ENCODE data around the gene TAGLN. TPM values are rescaled to one million over a fixed set of nuclear protein-coding genes. Genes with fewer than 3 reads are reported as not detected.

The TAGLN gene
- total and polyA plus RNA-seq, 9 of the 15 experiments (the other 6 are each of a cell fraction or from before 2014, with no cell fraction given): 0.21 to 4.9 (median 1.1) TPM

DNA sequence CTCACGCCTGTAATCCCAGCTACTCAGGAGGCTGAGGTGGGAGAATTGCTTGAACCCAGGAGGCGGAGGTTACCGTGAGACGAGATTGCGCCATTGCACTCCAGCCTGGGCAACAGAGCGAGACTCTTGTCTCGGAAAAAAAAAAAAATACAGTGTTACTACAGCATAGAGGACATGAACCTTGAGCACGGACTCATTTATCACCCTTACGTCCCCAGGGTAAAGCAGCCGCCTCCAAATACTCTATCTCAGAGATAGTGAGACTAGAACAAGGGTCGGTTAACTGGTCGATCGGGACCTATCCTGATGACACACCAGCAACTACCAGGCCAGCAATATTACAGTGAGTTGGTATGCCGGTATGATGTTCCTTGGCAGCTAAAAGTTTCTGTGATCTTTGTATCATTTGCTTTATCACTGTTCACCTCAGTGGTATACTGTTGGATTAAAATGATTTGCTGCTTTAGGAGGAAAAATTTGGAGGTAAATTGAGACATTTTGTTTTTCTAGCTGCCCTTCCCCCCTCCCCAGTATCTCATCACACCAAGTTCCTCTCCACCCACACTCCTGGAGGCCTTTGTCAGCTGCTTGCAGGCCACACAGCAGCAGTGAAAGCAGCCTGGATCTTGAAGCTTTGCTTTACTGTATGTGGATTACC is 27.6 kb upstream of the TAGLN start:
- 15% methylated on average over 14 of the region's 14 CpGs for WGBS (ENCODE audit: insufficient coverage, low coverage, missing lambda C conversion rate)
- 0 out of 2 replicates have a peak overlapping the region, but pooled peaks have one; percentile 34 for H2AFZ ChIP-seq (ENCODE audit: low read depth, low read length)
- ATAC-seq (peak; percentile 81), FAIRE-seq (peak; percentile 85), DNase-seq (ENCODE audit: extremely low read depth in 1 of 4, low spot score in 3 of 4) (peak; percentile 57 to 82 (median 65))
- H4K20me1 ChIP-seq (replicated peaks; ENCODE audit: control insufficient read depth, insufficient read depth, low read length): peaks cover 14% of the 10 kb centered on the region; the same call in 1 of the 2 replicates
- intact Hi-C loops (cut with micrococcal nuclease) (no loop called here), in situ Hi-C loops (cut with MboI) (no loop called here)
- no peaks in the 10 kb centered on the region for H3K27me3 ChIP-seq (ENCODE audit: control insufficient read depth in 2 of 2, insufficient read depth in 2 of 2, low read length in 2 of 2)
- no peaks in the 10 kb centered on the region for H3K79me2 ChIP-seq (ENCODE audit: control insufficient read depth, insufficient read depth, low read length)
- peaks cover 52% of the 10 kb centered on the region for H3K36me3 ChIP-seq (ENCODE audit: control insufficient read depth, insufficient read depth, low read length)
- H3K27ac ChIP-seq (ENCODE audit: extremely low read depth, low read depth, low read length): peak overlapping the region; percentile 69; the same call in 2 of the 3 replicates
- peak overlapping the region in 1 of 2 experiments; percentile 24; a peak in 2 of 4 replicates for H3K9ac ChIP-seq (ENCODE audit: insufficient read depth in 1 of 2, low read depth in 2 of 2, low read length in 2 of 2)
- H3K4me1 ChIP-seq (replicated peaks in 1 of 2; ENCODE audit: control insufficient read depth in 2 of 2, insufficient read depth in 2 of 2, low read length in 2 of 2): peaks cover 26 to 34% of the 10 kb centered on the region in 2 experiments
- no peak overlapping the region for H3K4me3 ChIP-seq
- CTCF ChIA-PET (ENCODE audit: low intra/inter-chr PET ratio): no interaction called here
- H3K9me3 ChIP-seq (replicated peaks; ENCODE audit: control insufficient read depth, insufficient read depth, low read depth, low read length): no peaks in the 10 kb centered on the region
- POLR2A ChIA-PET: interaction anchor here (0.6 to 3.8 kb wide), 8 partner anchors 10 to 631 kb away, joined by 3 to 27 read pairs (median 6); partner anchors contain the start of gene PAFAH1B2
- H3K9me1 ChIP-seq (ENCODE audit: control insufficient read depth, insufficient read depth, low read length): no peaks in the 10 kb centered on the region
- no TSS peak for BruUV-seq (replicated peaks)
- H3K4me2 ChIP-seq (ENCODE audit: insufficient read depth, low read length): peak overlapping the region; percentile 56
- TF ChIP-seq LEF1 (IDR thresholded peaks at IDR 0.05) (0 out of 2 replicates have a peak, but pooled peaks have one; percentile 77), SPI1 (IDR thresholded peaks at IDR 0.05; ENCODE audit: borderline replicate concordance, low read depth, low read length) (0 out of 2 replicates have a peak, but pooled peaks have one; percentile 54), ILF3 (IDR thresholded peaks at IDR 0.05; ENCODE audit: borderline replicate concordance) (0 out of 2 replicates have a peak, but pooled peaks have one; percentile 42), KAT7 (CRISPR knock-in tag; IDR thresholded peaks at IDR 0.05; ENCODE audit: borderline replicate concordance) (no peak), ZNF644 (tag; IDR thresholded peaks at IDR 0.05; ENCODE audit: low read depth) (no peak), RBM25 (IDR thresholded peaks at IDR 0.05; ENCODE audit: low read depth, low read length, severe bottlenecking) (peak; percentile 8), BCOR (IDR thresholded peaks at IDR 0.05) (0 out of 2 replicates have a peak, but pooled peaks have one; percentile 20), KDM1A (IDR thresholded peaks at IDR 0.05) (peak; percentile 20 to 44; a peak in 3 of 4 replicates), EP300 (IDR thresholded peaks at IDR 0.05; ENCODE audit: low read length) (peak; percentile 67; the same call in 1 of the 2 replicates), POLR2A (conservative IDR thresholded peaks at IDR 0.05) (peak; percentile 65; the same call in 1 of the 2 replicates), GTF2A2 (tag; IDR thresholded peaks at IDR 0.05) (no peak), SIN3A (IDR thresholded peaks at IDR 0.05; ENCODE audit: borderline replicate concordance in 2 of 2, control insufficient read depth in 1 of 2, low read depth in 2 of 2, low read length in 2 of 2) (peak in 1 of 2 experiments; percentile 25; a peak in 1 of 4 replicates), SMARCA4 (IDR thresholded peaks at IDR 0.05) (peak; percentile 58; the same call in 1 of the 2 replicates), RCOR1 (IDR thresholded peaks at IDR 0.05; ENCODE audit: borderline replicate concordance in 1 of 2, low read depth in 2 of 2, low read length in 2 of 2) (peak in 1 of 2 experiments; percentile 75; a peak in 1 of 4 replicates), POLR2AphosphoS5 (IDR thresholded peaks at IDR 0.05; ENCODE audit: control insufficient read depth, insufficient read depth, low read depth, low read length) (peak; percentile 73)
- TF ChIP-seq, protein P1, sequence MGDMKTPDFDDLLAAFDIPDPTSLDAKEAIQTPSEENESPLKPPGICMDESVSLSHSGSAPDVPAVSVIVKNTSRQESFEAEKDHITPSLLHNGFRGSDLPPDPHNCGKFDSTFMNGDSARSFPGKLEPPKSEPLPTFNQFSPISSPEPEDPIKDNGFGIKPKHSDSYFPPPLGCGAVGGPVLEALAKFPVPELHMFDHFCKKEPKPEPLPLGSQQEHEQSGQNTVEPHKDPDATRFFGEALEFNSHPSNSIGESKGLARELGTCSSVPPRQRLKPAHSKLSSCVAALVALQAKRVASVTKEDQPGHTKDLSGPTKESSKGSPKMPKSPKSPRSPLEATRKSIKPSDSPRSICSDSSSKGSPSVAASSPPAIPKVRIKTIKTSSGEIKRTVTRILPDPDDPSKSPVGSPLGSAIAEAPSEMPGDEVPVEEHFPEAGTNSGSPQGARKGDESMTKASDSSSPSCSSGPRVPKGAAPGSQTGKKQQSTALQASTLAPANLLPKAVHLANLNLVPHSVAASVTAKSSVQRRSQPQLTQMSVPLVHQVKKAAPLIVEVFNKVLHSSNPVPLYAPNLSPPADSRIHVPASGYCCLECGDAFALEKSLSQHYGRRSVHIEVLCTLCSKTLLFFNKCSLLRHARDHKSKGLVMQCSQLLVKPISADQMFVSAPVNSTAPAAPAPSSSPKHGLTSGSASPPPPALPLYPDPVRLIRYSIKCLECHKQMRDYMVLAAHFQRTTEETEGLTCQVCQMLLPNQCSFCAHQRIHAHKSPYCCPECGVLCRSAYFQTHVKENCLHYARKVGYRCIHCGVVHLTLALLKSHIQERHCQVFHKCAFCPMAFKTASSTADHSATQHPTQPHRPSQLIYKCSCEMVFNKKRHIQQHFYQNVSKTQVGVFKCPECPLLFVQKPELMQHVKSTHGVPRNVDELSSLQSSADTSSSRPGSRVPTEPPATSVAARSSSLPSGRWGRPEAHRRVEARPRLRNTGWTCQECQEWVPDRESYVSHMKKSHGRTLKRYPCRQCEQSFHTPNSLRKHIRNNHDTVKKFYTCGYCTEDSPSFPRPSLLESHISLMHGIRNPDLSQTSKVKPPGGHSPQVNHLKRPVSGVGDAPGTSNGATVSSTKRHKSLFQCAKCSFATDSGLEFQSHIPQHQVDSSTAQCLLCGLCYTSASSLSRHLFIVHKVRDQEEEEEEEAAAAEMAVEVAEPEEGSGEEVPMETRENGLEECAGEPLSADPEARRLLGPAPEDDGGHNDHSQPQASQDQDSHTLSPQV (IDR thresholded peaks at IDR 0.05): 0 out of 2 replicates have a peak, but pooled peaks have one; percentile 21
- TF ChIP-seq, protein P2, sequence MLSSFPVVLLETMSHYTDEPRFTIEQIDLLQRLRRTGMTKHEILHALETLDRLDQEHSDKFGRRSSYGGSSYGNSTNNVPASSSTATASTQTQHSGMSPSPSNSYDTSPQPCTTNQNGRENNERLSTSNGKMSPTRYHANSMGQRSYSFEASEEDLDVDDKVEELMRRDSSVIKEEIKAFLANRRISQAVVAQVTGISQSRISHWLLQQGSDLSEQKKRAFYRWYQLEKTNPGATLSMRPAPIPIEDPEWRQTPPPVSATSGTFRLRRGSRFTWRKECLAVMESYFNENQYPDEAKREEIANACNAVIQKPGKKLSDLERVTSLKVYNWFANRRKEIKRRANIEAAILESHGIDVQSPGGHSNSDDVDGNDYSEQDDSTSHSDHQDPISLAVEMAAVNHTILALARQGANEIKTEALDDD (IDR thresholded peaks at IDR 0.05): peak; percentile 92

Data from K562 (cell line).